DMS79 treated with DMSO at 0.1 percent for 48 hours (cell line): Measurements from ENCODE around the gene GALNT14.
"Not testable (repeated sequence)": the region's sequence is repeated elsewhere in the genome, so short reads cannot be mapped to it uniquely, and the experiment has no call there.

ENCODE experiments used
- DNase-seq: peaks from one replicate; lab custom pipeline; 2025; lab: John Stamatoyannopoulos, UW

GALNT14 gene

DNA sequence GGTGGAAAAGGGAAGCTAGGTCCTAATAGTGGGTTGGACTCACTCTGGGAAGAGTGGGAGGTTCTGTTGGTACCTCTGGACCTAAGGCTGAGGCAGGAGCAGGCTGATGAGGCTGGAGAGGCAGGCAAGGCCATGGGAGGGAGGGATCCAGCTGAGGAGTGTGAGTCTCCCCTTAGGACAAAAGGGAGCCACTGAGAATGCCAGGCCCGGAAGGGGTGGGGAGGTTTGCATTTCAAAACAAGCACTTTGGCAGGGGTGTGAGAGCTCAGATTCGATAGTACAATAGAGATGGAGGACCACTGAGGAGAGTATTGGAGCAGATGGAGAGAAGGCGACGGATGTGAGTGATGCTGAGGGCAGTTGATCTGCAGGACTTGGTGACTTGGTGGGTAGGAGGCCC lies 198.9 kb downstream of the GALNT14 start:
- no peak for DNase-seq

DNA sequence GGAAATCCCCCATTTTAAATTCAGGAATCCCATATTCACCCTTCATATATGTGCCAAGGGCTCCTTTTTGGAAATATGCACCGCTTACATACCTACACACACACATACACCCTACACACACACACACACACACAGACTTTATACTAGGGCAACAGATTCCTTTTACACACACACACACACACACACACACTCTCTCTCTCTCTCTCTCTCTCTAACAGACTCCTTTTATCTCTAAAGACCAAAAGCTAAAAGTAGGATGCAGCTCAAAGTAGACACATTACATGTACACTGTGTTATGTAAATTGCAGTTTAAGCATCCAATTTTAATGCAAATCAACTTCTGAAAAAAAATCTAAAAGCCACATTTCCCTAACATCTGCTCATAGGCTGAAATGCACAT lies 200.0 kb downstream of the GALNT14 start:
- no peak for DNase-seq

DNA sequence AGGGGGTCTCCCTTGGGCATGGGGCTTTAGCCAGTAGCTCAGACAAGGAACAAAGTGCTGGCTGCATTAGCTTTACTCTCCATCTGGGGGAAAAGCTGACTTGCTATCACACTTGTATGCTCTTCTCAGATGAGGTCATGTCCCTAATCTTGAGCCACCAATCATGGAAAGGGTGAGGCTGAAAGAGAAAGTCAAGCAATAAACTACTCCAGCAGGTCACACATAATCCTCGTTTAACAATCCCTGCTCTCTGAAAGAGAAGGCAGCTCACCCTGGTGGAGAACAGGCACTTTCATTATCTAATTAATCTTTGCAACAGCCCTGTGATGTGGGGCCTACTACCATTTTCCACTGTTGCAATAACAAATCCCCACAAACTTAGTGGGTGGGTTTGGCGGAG lies 201.3 kb downstream of the GALNT14 start:
- no peak for DNase-seq

DNA sequence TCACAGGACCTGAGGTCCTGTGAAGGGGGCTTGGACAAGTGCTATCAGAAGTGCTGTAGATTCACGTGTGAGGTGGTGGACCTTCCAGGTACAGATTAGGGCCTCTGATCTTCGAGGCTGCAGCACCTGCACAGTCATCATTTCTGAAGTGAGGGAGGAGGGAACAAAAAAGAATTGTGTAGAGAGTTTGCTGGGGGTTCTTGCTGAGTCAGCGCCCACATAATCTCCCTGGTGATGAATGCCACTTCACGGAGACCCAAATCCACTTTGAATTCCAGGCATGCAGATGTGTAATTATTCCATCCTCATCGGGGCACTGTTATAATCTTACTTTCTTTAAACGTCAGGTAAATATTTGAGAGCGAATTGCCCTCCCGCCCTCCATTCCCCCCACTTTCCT lies 202.4 kb downstream of the GALNT14 start:
- DNase-seq, result no peak

DNA sequence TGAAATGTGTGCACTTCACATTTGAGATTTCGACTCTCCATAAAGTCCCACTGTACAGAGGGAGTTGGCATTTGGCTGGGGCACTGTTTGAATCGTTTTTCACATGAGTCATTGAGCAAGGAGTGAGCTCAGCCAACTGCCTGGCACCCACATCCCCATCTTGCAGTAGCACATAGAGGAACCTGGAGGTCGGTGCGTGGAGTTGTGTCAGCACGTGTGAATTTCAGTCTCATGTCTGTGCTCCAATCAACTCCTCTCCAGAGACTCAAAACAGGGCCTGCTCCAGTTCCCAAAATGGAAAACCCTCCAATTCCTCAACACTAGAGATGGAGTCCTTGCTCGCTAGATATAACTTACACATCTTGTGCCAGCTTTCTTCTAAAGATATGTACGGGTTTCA lies 204.2 kb downstream of the GALNT14 start:
- no peak for DNase-seq

DNA sequence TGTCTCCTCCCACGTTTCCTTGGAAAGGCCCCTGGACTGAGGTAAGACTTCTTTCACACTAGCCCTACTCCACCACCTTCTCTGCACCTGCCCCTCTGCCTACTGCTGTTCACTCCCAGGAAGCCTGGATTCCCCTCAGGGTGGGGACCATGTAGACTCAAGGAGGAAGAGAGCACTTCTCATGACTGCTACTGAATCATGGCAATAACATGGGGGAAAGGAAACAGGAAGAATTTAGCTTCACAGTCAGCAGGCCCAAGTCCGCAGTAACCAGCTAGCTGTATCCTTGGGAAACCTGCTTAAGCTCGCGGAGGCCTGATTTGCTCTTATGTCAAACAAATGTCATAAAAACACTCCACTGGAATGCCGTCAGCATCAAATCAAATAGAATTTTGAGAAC lies 204.7 kb downstream of the GALNT14 start:
- DNase-seq, result no peak

DNA sequence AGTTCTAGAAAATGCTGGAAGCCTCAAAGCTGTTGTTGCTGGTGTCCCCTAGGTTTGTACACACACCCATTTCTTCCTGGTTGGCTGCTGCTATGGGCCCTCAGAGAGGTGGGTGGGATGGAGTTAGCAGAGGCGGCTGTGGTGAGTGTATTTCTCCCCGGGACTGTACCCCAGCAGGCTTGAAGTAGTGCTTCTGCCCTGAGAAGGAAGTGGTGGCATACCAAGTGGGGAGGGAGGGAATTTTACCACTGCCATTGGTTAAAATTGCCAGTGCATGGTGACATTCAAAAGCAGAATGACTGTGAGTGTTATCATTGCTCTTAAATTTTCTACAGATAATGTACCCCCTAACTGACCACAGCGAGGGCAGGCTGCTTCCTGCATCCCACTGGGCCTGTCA lies 205.4 kb downstream of the GALNT14 start:
- no peak for DNase-seq

DNA sequence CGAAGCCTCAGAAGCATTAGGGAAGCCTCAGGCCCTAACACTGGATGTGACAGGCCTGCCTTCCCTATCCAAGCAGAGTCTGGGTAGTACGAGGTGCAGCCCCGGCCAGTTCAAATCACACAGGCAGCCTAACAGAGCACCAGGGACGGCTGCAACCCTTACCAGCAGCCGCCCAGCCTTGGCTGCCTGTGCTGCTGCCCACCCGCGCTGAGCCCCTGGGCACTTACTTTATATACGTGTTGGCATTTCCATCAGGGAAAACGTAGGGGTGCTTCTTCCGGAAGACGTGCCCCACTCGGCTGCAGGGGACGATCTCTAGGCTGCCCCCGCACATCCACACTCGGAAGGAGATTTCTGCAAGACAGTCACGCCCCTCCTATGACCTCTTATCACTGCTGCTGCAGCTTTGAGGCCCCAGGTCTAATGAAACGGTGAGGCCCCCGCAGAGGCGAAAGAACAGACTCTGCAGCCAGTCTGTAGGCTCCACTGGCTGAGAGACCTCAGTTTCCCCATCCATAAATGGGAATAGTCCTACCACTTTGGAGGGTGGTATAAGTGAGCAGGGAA lies 206.3 kb downstream of the GALNT14 start:
- no peak for DNase-seq

DNA sequence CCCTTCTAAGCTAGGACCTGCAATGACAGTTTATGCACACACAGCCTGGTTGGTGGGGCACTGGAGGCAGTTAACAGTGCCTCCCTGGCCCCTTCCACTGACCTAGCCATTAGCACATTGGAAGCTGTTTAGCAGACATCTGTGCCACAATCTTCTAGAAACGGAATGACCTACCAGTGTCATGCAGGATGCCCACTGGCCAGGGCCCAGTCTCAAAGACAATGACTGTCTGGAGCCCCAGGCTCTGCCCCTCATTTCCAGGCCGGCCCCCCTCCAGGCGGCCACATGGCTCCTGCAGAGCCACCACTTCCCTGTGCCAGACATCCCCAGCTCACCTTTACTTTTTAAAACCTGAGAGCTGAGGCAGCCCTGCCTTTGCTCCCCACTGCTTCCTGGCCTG lies 207.5 kb downstream of the GALNT14 start:
- no peak for DNase-seq

DNA sequence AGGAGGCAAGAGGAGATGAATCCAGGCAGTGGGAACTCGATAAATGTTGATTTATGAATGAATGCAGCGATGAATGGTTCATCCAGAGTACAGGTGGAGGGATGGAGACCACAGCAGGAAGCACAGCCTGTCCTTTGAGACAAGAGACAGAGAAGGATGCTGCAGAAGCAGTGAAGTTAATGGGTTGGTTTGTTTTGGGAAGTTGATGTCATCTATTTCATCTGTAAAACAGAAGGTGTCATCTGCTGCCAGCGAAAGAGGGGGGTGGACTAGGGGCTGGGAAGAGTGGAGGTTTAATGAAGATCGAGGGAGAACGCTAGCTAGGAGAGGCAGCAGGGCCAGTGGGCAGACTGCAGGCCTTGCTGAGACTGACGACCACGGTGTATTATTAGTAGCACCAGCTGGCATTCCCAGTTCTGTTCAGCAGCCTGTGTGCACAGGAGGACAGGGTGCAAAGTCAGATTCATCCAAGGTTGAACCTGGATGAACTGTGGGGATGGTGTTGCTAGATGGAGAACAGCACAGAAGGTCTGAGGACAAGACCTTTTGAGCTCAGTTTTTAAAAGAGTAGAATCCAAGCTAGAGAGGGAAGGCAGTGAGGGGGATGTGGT lies 210.7 kb downstream of the GALNT14 start:
- no peak for DNase-seq

DNA sequence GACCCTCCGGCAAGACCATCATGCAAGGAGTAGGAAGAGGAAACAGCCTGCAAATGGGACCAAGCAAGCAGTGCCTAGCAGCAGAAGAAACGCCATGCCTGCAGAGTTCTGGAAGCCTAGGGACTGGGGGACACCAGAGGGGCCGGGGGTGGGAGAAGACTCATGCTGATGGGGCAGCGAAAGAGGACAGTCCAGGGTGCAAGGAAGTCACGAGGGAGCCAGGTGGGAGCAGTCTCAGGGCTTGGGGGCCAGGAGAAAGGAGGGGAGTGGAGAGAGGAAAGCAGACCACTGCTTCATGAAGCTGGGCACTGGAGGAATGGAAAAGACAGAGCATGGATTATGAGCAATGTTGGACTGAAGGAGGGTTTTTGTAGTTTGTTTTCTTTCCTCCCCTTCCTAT lies 211.6 kb downstream of the GALNT14 start:
- DNase-seq, result no peak

DNA sequence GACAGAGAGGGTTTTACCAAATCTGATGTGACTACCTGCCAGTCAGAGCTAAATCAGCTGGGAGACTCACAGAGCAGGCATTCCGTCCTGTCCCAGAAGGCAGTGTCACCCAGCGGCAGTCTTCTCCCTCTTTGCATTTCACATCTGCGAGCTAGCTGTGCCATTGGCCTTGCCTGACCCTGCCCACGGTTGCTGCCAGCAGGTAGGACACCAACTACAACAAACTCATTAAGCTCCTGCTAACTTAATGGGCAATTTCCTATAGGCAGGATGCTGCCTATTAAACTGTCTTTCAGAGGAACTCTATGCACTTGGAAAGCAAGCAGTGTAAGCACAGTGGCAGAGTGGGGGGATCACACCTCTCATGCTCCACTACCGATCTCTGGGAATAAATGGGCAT lies 214.6 kb downstream of the GALNT14 start:
- no peak for DNase-seq

DNA sequence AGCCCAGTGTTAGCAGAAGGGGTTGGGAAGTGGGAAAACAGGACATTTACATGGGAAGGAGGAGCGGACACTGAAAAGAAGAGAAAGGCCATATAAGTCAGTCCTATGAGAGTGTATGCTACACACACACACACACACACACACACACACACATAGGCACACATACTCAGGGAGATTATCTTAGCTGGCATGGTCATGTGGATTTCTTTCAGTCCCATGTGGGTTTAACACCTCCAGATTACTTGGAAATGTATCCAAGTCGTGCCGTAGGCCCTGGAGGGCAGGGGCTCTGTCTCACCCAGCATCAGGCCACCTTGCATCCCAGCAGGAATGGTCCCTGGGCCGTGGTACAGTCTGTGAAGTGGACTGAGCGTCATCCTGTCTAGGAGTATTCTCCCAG lies 217.7 kb downstream of the GALNT14 start:
- DNase-seq, result no peak

DNA sequence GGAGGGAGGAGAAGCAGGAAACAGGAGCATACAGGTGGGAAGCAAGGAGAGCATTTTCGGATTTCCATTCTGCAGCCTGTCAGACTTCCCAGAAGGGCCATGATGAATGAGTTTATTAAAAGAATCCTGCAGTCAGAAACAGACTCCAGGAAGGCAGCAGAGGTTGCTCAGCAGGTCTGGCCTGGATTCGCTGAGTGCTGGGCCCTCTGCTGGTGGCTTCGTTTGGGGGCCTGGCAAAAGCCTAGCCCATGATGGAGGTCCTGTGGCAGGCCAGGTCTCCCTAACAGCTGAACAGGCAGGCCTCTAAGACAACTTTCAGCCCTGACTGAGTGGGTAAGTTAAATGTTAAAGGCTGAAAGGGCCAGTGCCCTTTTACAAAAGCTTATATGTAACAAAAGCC lies 222.8 kb downstream of the GALNT14 start:
- DNase-seq, result no peak

DNA sequence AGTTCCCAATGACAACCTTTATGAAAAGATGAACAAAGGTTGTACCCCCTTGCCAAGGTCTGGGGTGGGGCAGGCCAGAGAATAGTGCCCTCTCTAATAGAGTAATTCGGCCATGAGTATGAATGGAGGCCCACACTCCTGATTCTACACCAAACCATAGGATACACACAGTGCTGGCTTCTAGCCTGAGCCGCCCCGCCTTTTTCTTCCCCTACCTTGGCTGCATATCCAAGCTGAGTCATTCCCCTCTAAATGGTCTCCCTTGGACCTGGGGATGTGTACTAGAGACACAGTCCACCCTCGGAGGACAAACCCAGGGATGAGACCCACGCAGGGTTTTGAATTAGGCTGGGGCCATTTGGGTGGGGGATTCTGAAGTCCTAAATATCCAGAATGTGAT lies 223.8 kb downstream of the GALNT14 start:
- DNase-seq, result no peak

DNA sequence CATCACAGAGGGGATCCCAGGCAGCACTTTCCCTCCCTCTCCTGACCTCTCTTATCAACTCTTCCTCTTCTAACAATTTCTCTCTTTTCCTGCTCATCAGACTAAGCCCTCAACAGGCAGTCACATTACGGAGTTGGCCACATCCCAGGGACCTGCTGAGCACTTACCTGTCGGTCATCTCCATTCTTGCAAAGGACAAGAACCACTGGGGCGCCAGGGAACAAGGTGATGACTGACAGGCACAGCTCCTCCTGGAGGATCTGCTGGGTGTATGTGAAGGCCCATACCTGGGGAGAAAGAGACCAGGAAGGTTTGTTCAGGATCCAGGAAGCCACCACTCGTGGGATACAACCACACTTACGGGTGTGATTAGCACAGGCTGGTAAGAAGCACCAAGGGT lies 226.2 kb downstream of the GALNT14 start:
- DNase-seq, result no peak

DNA sequence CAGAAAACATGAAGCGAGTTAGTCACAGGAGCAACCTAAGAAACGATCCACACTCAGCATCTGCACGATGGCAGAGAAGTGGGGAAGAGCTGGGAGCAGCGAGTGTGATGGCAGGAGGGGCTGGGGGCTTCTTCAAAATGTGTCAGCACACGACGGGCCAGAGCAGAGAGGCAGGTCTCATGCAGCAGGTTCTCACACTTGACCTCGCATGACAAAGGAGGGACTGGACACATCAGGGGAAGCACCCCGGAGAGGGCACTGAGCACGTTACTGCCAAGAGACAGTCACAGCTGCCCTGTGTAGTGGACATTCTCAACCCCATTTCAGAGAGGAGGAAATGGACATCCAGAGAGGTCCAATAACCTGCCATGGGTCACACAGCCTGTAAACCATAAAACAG lies 226.9 kb downstream of the GALNT14 start:
- no peak for DNase-seq

DNA sequence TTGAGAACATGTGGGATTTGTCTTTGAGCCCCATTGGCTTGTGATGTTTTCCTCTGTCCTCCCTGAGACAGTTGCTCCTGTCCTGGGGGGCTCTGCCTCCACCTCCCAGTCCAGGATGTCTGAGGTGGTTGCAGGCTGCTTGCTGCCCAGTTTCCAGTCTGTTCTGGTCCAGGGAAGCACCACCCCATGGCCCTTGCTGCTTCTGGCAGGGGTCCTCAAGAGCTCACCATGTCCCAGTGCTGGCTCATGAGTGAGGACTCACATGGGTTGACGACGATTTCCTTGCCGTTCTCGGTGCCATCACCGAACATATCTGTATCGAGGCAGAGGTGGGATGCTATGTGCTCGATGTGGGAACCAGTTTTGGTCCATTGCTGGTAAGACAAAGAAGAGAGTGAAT lies 227.6 kb downstream of the GALNT14 start:
- DNase-seq, result no peak

DNA sequence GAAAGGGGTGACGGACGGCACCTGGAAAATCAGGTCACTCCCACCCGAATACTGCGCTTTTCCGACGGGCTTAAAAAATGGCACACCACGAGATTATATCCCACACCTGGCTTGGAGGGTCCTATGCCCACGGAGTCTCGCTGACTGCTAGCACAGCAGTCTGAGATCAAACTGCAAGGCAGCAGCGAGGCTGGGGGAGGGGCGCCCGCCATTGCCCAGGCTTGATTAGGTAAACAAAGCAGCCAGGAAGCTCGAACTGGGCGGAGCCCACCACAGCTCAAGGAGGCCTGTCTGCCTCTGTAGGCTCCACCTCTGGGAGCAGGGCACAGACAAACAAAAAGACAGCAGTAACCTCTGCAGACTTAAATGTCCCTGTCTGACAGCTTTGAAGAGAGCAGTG lies 233.8 kb downstream of the GALNT14 start:
- not testable (repeated sequence) for DNase-seq

DNA sequence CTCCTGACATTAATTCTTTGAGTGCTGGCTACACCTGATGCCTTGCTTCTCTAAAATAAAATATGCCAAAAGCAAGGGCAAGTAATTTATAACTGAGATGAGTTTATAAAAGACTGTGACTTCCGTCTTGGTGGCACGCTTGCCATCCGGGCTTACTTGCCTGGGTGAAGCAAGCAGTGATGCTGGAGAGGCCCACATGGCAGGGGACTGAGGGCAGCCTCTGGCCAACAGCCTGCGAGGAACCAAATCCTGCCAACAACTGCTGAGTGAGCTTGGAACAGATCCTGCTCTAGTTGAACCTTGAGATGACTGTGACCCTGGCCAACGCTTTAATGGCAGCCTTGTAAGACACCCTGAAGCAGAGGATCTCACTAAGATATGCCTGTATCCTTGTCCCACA lies 234.9 kb downstream of the GALNT14 start:
- no peak for DNase-seq

DNA sequence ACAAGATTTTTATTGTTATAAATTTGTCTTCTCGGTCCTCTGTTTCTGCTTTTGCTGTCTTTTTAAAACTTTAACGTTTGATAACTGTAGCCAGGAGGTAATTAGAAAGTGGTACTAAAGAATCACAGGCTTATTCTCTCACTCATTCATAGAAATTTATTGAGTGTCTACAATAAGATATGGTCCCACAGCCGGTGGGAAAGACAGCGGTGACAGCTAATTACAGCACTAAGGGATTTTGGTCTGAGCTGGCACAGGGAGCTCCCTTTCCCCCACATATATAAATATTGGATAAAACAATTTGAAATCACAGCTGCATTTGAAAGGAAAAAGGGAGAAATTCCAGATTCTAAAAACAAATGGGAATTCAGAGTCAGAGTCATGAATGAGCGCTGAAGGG lies 237.9 kb downstream of the GALNT14 start:
- no peak for DNase-seq

DNA sequence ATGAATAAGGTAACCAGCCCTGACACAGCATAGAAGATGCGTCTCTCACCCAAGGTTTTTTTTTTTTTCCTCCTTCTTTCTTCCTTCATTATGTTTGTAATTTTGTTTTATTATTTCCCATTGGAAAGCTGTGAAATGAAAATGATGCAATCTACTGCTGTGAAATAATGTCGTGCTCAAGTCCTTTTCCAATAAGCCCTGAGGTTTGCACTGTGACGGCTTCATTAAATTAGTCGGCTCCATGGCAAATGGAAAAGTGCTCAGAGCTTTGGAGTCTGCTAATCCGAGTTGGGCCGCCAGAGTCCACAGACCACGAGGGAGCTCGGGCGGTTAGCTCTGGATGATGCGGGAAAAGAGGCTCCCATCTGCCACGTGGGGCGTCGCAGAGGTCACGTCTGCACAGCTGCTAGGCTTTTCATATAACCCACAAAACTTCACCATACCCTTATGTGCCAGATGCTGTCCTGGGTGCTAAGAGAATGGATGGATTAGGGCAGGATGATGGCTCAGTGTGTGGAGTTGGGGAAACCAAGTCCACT lies 238.7 kb downstream of the GALNT14 start:
- DNase-seq, result no peak

DNA sequence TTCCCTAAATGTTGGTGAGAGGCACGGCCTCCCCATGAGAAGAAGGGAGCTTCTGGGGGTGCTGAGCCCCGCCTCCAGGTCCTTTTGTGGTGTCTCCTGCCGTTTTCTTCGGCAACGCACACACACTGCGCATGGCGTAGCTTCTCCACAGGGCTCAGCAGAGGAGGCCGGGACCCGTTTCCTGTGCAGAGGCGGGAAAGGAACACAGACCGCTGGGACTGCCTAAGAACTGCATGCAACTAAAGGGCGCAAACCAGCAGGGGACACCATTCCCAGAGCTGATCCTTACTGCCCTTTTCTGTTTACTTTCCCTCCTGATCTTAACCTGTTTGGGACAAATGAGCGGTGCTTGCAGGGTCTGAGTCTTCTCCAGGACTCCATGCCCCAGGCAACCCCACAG lies 240.7 kb downstream of the GALNT14 start:
- DNase-seq, result no peak

DNA sequence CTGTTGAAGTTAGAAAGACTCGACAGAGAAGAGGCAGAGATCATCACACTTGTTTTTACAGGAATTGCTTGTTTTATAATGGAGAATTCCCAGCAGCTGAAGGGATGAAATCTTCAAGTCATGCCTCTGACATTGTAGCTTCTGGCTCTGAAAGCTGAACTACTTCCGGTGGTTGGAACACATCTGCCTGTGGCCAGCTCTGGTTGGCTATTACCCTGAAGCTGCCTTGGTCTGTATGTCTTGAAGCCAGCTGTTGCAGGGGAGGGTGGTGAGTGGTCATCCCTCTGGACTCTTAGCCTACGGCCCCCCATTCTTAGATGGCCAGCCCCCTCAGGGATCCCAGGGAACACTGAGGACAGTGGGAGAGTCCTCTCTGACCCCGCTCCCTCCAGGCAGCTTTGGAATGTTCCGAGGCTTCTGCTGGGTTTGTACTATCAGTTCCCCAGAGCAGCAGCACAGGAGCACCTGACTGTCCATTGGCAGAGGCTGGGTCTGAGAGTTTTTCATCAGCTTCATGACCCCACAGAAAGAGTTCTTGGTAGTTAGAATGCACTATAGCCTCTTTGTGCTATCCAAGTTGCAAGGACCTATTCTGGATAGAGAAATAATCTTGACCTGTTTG lies 243.6 kb downstream of the GALNT14 start:
- no peak for DNase-seq
